22Rv1 (cell line): ENCODE results near the gene ARL2BP.

Experiments used
- ZFX ChIP-seq: fragments of 450-650 bp; IDR thresholded peaks from 2 replicates; pipeline ENCODE4 v1.6.1; 2017; ENCODE audit warnings: antibody characterized with exemption, borderline replicate concordance
- TF ChIP-seq, protein P1 (sequence below): fragments of 450-650 bp; IDR thresholded peaks from 2 replicates; pipeline ENCODE4 v1.5.1; 2017; ENCODE audit warnings: mild to moderate bottlenecking

DNA sequence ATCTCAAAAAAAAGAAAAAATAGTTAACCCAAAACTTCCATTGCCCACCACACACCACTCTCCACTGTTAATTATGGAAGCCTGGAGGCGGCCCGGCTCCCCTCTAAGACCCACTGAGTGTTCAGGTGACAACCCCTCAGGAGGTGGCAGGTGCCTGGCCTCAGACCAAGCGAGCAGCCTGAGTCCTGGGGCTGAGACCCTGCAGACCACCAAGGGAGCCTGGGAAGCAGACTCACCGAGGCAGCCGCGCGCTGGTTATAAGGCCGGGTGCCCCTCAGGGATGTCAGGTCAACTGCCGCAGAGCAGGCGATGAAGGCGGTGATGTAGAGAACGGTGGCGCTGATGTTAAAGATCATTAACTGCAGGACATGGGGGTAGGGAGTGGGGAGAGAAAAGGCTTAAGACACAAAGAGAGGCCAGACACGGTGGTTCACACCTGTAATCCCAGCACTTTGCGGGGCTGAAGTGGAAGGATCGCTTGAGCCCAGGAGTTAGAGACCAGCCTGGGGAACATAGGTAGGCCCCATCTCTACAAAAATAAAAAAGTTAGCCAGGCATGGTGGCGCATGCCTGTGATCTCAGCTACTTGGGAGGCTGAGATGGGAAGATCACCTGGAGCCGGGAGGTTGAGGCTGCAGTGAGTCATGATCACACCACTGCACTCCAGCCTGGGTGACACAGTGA lies 13.3 kb downstream of the ARL2BP start:
- TF ChIP-seq, protein P1, sequence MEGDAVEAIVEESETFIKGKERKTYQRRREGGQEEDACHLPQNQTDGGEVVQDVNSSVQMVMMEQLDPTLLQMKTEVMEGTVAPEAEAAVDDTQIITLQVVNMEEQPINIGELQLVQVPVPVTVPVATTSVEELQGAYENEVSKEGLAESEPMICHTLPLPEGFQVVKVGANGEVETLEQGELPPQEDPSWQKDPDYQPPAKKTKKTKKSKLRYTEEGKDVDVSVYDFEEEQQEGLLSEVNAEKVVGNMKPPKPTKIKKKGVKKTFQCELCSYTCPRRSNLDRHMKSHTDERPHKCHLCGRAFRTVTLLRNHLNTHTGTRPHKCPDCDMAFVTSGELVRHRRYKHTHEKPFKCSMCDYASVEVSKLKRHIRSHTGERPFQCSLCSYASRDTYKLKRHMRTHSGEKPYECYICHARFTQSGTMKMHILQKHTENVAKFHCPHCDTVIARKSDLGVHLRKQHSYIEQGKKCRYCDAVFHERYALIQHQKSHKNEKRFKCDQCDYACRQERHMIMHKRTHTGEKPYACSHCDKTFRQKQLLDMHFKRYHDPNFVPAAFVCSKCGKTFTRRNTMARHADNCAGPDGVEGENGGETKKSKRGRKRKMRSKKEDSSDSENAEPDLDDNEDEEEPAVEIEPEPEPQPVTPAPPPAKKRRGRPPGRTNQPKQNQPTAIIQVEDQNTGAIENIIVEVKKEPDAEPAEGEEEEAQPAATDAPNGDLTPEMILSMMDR, result no peak
- TF ChIP-seq ZFX, result no peak
